Raji (cell line): ENCODE measurements around the gene FLRT3.

Experiments used
- POLR2A ChIP-seq: IDR thresholded peaks from 2 replicates; pipeline ENCODE4 v1.6.1; 2011; ENCODE audit warnings: low read depth, low read length, control low read depth; ENCODE audit not compliant: insufficient read depth

FLRT3 gene

GRCh38 chr20:14337400-14338171, at the start of gene FLRT3:
FLRT3 (minus strand) TSS chr20:14337612; CDS start chr20:14327506, 10,106 bp downstream.
- no peak for TF ChIP-seq POLR2A

DNA sequence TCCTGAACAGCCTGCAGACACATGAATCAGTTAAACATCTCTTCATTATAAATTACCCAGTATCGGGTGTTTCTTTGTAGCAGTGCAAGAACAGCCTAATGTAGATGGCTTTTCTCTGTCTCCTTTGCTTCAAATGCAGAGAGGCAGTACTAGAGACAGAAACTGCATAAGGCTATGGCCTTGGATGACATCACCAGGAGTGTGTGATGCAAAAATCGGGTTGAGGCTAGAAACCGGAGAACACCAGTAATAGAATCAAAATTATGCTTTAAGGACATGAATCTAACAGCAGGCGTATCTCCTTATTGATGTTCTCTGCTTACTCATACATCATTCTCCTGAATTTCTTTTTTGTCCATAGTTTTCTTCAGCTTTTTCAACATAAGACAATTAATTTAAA, 49.3 kb upstream of the FLRT3 start:
- TF ChIP-seq POLR2A = no peak

GRCh38 chr20:14385176-14385740, 47.8 kb upstream of the FLRT3 start:
- TF ChIP-seq POLR2A = no peak

DNA sequence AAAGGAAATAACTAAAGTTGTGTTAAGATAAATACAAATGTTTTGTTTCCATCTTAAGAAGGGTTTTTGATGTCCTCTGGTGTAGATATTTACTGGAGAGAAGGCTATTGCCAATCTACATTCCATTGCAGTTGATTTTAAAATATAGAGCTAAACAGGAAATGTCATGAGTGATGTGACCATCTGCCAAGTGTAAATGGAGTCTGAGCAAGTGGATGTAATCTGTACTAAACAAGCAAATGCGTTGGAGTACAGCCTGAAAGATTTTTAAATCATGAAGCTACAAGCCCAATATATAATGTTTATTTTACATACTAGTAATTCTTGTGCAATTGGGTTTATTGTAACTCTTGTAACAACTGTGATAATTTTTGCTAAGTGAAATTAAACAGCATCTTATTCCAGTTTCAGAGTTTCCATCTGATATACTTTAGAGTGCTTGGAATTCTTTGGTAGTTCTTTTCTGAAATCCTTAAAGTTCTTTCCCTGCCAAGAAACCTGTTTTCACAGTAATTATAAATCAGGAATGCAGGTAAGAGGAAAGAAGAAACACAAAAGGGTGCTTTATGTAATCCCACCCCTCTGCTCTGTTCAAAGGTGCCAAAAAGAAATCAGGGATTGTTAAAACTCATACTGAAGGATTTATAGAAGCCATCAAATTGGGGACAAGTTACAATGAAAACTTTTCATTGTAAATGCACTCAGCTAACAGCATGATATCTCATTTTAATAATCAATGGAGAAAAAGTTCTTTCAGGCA, 47.2 kb upstream of the FLRT3 start:
- TF ChIP-seq POLR2A = no peak

DNA sequence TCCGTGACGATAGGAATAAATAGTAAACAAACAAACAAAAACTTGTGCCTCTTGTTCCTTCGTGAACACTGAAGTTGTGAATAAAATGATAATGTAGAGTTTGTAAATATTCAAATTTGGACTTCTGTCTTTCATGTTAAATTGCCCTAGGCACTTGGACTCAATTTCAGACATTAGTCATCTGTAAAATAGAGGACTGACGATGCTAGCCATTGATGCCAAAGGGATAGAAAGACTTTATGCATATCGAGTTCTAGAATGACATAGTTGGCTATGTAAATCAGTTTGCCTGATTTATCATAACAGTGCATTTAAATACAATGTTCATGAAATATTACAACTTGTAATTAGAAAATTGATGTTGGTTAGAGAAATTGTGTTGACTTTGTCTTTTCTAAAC, 45.9 kb upstream of the FLRT3 start:
- TF ChIP-seq POLR2A = no peak

GRCh38 chr20:14378326-14378725, 40.9 kb upstream of the FLRT3 start:
- TF ChIP-seq POLR2A = no peak

DNA sequence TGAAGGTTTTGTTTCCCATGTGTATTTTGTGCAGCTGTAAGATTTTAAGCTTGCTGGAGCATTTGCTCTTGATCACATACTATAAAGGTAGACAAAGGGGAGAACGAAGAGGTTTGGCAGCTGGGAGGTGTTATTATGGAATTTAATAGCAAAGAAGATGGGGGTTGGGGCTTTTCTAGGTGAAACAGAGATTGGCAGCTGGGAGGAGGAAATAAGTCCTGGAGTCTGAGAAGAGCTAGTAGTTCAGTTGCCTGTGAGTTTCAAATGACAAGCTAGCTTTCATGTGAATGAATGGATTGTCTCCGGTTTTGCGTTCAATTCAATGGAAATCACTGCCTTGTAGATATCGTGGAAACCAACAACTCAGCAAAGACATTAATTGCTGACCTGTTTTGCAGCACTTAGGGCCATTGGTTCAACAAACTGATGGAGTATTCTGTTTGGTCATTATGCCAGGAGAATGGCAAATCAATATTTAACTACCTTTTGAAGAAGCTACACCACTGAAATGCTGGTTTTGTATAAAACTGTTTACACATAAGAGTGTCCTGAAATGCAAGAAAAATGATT, 38.1 kb upstream of the FLRT3 start:
- no peak for TF ChIP-seq POLR2A

GRCh38 chr20:14374196-14374595, 36.8 kb upstream of the FLRT3 start:
- TF ChIP-seq POLR2A = no peak

DNA sequence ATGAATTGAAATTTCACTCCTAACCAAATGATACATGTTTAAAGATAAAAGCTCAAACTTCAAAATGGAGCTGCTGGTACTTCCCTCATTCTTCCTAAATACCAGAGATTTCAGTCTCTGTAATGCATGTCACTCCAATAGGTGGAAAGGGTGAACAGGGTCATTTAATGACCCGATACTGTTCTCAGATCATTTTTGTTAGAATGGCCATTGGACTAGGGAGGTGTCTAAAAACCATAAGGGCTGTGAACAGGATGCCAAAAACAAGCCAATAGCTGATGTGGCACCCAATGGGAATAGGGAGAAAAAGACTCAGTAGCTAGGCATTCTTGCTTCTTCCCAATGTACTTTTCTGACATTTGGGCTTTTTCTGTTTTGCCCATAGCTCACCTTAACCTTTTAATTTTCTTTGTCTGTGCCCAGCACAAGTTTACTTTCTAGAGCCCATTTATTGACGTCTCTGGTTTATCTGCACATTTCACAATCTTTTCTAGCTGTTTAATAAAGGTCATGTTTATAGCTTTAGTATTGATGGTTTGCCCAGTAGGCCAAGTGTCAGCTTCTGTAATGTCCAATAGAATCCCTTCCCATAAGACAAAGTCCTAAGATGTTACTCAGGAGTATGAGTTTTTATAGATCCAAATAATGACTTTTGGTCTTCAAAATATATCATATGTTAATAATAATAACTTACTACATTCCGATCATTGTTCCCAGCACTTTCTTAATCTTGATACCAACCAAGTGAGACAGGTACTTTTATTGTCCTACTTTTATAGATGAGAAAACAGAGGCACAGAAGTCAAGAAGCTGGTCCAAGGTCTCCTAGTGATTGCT, 24.3 kb upstream of the FLRT3 start:
- TF ChIP-seq POLR2A = no peak

- TF ChIP-seq POLR2A = no peak
Measured at GRCh38 chr20:14360416-14360815, 23.0 kb upstream of the FLRT3 start.

DNA sequence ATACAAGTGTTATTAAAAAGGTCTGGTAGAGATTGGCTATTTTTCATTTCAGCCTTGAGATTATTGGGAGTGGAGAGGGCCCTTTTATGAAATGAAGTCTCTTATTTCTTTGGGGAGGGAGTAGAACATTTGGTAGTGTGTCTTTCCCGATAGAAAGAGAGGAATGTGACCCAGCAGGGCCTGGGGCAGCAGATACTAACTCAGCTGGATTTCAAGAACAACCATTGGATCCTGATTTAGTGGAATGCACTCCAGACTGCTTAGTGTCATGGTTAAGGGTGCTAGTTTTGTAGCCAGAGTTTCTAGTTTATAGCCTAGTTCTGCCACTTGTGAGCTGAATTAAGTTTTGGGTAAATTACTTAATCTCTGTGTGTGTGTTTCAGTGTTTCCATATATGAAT, 18.4 kb upstream of the FLRT3 start:
- TF ChIP-seq POLR2A = no peak

DNA sequence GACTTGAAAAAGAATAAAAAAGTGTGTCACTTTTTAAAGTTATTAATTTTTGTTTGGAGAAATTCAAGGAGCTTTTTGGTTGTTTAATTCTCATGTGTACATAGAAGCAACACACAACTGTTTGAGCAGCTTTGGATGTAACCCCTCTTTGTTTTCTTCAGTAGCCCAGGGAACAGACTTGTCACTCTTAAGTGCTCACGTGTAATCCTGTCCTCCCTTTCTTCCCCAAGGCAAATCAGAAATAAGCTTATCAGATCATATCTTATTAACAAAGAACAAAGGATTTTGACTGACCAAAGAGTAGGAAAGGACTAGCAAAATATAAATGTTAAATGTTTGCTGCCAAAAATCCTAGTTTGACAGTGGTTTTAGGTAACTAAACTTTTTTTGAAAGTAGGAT, 7.3 kb upstream of the FLRT3 start:
- TF ChIP-seq POLR2A = no peak

- no peak for TF ChIP-seq POLR2A
Measured at GRCh38 chr20:14343491-14344065, 6.2 kb upstream of the FLRT3 start.

DNA sequence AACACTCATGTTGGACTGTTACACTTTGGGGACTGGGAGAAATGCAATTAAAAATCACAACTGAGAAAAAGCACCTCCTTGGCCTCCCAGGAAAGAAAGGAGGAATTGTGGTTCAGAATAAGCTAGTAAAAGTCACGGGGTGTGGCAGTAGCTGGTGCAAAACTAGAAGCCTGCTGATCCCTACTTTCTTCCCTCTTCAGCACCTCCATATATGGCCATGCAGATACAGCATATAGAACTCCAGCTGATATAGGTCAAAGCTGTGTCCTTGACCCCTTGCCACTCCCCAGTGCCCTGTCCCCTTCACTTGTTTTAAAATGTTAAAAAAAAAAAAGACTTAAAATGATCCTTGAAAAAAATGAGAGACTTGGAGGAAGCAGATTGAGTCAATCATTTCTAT, 5.5 kb upstream of the FLRT3 start:
- TF ChIP-seq POLR2A = no peak
